ENCODE results near the gene GRB10. TPM values are rescaled to one million over a fixed set of nuclear protein-coding genes. Genes with fewer than 3 reads are reported as not detected.

GRB10 gene
- total RNA-seq, 1 donor from 2014 or later = 54.9 TPM

DNA sequence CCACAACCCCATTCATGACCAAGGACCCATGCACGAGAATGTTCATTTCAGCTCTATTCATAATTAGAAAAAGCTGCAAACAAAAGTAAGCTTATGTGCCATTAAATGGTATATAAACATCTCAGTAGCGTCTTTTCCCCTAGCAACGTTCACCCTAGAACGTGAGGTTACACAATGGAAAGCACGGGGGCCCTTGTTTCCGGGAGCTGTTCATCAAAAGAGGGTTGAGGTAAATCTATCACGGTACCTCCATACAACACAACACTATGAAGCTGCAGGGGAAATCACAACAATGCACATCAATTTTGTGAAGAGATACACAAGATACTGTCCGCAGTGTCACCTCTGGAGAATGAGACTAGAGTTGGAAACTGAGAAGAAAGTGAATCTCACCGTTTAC, 136.6 kb downstream of the GRB10 start:
- DNase-seq (ENCODE audit: low spot score) = no peak
- ATAC-seq = no peak

DNA sequence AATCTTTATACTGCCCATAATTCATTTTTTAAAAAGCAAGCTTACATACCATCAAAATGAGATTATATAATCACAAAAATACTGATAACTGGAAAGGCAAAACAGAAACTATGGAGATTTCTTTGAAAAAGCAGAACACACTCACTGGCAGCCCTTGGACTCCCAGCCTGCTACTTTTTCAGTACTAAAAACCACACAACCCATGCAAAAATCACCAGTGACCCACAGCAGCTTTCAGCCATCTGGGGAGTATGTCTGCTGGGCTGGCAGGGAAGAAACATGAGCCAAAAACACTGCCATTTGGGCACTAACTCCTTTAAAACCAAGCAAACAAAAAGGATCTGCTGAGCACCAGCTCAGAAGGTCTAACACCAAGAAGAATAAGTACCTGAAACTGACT, 137.5 kb downstream of the GRB10 start:
- DNase-seq (ENCODE audit: low spot score) (no peak), ATAC-seq (no peak)

- DNase-seq (ENCODE audit: low spot score) (peak; percentile 30), ATAC-seq (no peak)
These were observed 138.1 kb downstream of the GRB10 start for GRCh38 chr7:50644586-50644985.

GRCh38 chr7:50644114-50644513, 138.6 kb downstream of the GRB10 start:
- DNase-seq (ENCODE audit: low spot score) = peak; percentile 23
- ATAC-seq = no peak

DNA sequence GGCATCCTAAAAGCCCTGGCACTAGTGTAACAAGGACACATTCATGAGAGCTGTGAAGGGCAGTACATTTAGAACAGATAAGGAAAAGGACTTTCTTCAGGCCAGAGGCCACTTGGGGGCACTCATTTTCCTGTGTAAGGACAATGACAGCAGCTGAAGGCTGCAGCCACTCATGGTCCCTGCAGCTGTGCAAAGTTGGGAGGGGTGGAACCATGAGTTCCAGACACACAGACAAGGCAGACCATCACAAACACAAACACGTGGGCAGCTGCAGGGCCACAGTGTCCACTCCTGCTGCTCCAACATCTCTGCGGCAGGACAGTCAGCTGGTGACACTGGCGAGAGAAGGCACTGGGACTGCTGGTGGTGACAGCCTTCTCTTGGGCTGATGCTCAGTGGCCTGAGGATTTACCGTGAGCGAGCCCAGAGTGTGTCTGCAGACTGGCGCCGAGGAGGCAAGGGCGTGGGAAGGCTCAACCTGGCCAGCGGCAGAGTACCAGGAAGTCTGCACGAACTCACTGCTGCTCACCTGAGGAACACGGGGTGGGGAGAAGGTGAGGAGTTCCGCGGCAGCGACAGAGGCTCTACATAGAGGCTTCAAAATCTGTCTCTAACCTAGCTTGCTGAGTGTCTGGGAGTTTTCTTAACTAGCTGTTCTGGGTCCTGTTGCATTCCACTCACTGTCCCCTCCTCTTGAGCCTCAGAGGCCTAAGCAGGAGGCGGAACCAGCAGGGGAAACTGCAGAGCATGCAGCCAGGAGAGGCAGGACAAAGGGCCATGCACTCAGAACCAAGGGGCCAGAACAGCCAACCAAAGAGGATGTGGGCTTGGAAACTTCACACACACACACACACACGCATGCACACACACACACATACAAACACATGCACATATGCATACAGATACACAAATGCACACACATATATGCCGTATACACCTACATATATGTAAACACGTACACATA, 141.0 kb downstream of the GRB10 start:
- ATAC-seq = peak; percentile 76
- DNase-seq (ENCODE audit: low spot score) = no peak

DNA sequence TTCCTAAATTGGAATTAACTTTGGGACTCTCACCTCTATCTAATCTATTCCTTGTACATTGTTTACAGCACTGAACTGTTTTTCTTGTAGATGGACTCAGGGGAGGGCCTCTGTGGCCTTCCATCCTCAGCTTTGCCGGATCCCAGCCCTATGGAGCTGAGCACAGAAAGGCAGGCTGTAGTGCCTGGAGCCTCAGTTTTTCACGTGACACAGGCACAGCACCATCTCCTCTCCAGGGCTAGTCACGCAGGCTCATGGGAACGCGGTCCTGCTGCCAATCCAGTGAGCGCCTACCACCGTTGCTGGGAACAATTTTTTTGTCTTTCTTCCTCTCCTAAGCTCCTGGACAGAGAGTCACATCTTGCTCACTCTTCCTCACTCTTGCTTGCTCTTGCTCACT, 141.9 kb downstream of the GRB10 start:
- DNase-seq (ENCODE audit: low spot score) (no peak), ATAC-seq (no peak)

DNA sequence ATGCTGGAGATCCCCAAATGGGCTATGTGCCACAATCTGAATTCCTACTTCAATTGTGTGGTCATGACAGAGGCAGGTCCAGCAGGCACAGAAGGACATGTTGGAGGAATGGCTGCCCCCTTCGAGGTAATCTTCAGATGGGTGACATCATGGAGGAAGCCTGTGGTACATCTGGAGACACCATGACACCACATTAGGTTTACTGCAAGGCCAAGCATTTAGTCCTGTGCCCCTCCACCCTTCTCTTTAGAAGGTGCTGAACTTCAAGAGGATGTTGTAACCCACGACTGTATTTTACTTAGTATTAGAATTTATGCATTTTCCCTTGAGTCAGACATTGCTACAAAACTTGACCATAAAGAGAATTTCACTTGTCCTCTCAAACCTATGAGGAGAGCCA, 142.4 kb downstream of the GRB10 start:
- ATAC-seq (no peak), DNase-seq (ENCODE audit: low spot score) (no peak)

DNA sequence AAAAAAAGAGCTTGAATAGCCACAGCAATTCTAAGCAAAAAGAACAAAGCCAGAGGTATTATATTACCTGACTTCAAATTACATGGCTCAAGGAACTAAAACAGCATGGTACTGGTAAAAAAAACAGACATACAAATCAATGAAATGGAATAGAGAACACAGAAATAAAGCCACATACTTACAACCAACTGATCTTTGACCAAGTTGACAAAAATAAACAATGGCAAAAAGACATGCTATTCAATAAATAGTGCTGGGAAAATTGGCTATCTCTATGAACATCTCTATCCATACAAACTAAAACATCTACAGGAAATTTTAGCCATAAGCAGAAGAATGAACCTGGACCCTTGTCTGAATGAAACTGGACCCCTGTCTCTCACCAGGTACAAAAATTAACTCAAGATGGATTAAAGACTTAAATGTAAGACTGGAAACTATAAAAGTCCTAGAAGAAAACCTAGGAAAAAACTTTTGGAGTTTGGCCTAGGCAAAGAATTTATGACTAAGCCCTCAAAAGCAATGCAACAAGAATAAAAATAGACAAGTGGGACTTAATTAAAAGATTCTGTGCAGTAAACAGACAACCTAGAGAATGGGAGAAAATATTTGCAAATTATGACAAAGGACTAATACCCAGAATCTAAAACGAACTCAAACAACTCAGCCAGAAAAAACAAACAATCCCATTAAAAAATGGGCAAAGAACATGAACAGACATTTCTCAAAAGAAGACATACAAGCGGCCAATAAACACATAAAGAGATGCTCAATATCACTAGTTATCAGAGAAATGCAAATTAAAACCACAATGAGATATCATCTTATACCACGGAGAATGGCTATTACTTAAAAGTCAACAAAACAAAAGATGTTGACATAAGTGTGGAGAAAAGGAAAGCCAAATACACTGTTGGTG, 144.7 kb downstream of the GRB10 start:
- ATAC-seq (peak; percentile 11), DNase-seq (ENCODE audit: low spot score) (no peak)

GRCh38 chr7:50634378-50634777, 148.3 kb downstream of the GRB10 start:
- DNase-seq (ENCODE audit: low spot score) (no peak), ATAC-seq (no peak)

GRCh38 chr7:50633414-50633710, 149.3 kb downstream of the GRB10 start:
- DNase-seq (ENCODE audit: low spot score) (no peak), ATAC-seq (no peak)

GRCh38 chr7:50632561-50633413, 149.9 kb downstream of the GRB10 start:
- DNase-seq (ENCODE audit: low spot score) = peak; percentile 66
- peak; percentile 91 for ATAC-seq

- ATAC-seq (peak; percentile 15), DNase-seq (ENCODE audit: low spot score) (no peak)
These were observed 151.1 kb downstream of the GRB10 start for GRCh38 chr7:50631639-50632038.

DNA sequence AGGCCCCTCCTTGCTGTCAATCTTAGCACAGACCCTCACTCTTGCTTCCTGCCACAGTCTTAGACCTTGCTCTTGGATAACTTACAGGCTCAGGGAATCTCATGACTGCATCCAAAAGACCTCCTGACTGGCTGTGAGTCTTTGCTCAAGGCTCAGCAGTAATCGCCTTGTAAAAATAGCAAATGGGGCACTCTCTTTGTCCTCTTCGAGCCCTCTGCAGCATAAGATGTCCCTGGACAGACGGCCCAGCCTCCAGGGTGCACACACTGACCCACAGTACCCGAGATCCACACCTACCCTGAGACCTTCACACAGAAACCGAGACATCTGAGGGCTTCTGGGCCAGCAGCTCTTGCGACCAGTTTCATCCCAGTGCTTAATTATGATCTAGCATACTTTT, 151.6 kb downstream of the GRB10 start:
- ATAC-seq = no peak
- DNase-seq (ENCODE audit: low spot score) = no peak

- no peak for DNase-seq (ENCODE audit: low spot score)
These were observed 153.3 kb downstream of the GRB10 start for GRCh38 chr7:50629238-50629901.

DNA sequence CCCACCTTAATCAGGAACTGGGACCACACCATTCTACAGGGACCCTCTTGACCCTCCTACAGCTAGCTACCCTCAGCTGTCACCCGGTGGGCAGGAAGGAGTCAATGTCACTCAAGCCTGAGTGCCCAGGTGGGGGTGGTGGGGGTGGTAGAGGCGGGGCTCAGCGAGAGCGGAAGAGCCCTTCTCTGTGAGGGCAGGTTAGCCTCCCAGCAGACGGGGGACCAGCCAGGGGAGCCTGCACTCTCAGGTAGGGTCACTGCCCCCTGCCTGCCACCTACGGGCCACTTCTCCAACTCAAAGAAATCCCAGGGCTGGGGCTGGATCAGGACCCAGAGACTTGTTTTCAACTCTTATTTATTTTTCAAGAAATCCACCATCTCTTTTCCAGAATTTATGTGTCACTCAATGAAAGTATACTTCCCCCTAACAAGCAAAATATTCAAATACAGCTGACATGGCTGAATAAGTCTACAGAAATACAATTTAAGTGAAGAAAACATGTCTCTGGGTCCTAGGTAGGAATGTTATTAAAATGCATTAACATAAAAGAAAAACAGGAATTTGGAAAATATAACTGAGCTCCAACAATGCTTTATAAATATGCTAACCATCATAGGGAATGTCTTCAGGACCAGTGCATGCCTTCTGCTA, 154.1 kb downstream of the GRB10 start:
- no peak for ATAC-seq
- no peak for DNase-seq (ENCODE audit: low spot score)

More at GRCh38 chr7:50629238-50629901, 153.3 kb downstream of the GRB10 start:
- no peak for ATAC-seq

GRCh38 chr7:50627824-50628361, 154.8 kb downstream of the GRB10 start:
- no peak for DNase-seq (ENCODE audit: low spot score)
- no peak for ATAC-seq

GRCh38 chr7:50626286-50626685, 156.4 kb downstream of the GRB10 start:
- no peak for ATAC-seq
- peak; percentile 26 for DNase-seq (ENCODE audit: low spot score)

DNA sequence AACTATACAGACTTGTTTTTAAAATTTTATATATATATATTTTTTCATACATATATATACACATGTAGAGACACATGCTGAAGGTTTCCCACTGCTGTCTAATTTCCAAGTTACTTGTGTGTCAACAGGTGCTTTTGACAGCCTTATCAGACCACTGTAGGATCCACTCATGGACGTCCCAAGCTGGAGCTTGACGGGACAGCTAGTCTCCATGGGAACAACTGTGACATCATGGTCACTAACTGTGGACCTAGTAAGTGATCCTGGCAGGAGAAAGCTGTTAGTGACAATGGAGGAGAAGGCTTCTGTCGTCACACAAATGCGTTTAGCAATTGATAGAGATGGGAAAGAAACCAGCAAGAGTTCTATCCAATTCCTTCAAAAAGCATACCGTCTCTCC, 157.3 kb downstream of the GRB10 start:
- DNase-seq (ENCODE audit: low spot score) = no peak
- ATAC-seq = no peak

GRCh38 chr7:50622821-50623220, 159.9 kb downstream of the GRB10 start:
- ATAC-seq = peak; percentile 19
- DNase-seq (ENCODE audit: low spot score) = no peak
